ENCODE measurements around the gene TC2N. TPM values are rescaled to one million over a fixed set of nuclear protein-coding genes. Genes with fewer than 3 reads are reported as not detected.

The TC2N gene
- total RNA-seq, 1 experiment from 2014 or later = 15.9 TPM

DNA sequence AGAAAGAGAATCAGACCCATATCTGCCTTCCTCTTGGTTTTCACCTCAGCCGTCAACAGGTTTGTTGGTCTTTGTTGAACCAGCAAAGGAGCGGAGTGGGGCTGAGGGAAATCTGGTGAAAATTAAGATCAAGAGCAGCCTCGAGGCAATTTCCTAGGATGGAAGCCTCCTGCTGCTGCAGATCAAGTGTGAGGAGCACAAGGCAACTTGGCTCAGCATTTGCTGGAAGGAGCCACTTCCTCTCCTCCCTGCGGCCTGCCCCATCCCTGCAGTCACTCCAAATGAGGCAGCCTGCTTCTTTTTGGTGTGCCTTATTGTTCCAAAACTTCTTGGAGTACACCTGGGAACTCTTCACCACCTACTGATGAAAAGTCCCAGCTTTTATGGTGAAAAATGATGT, 4.9 kb downstream of the TC2N start:
- no peak overlapping the region for H3K27ac ChIP-seq (ENCODE audit: low read depth, low read length)
- intact Hi-C loops (cut with micrococcal nuclease) = no loop called here
- H3K79me2 ChIP-seq (ENCODE audit: insufficient read depth, low read length) = no peaks in the 10 kb centered on the region
- TF ChIP-seq CBX3 (IDR thresholded peaks at IDR 0.05; ENCODE audit: low read depth) (no peak), ELF1 (IDR thresholded peaks at IDR 0.05; ENCODE audit: borderline replicate concordance, low read depth) (no peak), YY1 (IDR thresholded peaks at IDR 0.05; ENCODE audit: extremely low read depth, insufficient replicate concordance, low read depth, low read length) (no peak), JUND (IDR thresholded peaks at IDR 0.05) (no peak), SP1 (IDR thresholded peaks at IDR 0.05; ENCODE audit: low read depth) (no peak), SRF (IDR thresholded peaks at IDR 0.05; ENCODE audit: low read depth) (no peak), SIN3A (IDR thresholded peaks at IDR 0.05; ENCODE audit: low read depth) (no peak), TCF7L2 (IDR thresholded peaks at IDR 0.05; ENCODE audit: borderline replicate concordance, extremely low read depth, insufficient read depth, insufficient read length) (no peak), POLR2A (IDR thresholded peaks at IDR 0.05; ENCODE audit: borderline replicate concordance, extremely low read depth, insufficient read depth, insufficient read length) (no peak), EGR1 (IDR thresholded peaks at IDR 0.05; ENCODE audit: low read depth) (no peak), POLR2AphosphoS5 (IDR thresholded peaks at IDR 0.05; ENCODE audit: low read depth, low read length) (no peak), EZH2 (IDR thresholded peaks at IDR 0.05) (no peak), CEBPB (IDR thresholded peaks at IDR 0.05; ENCODE audit: low read depth) (no peak), ZFX (IDR thresholded peaks at IDR 0.05) (no peak), ZNF274 (IDR thresholded peaks at IDR 0.05; ENCODE audit: low read depth, low read length) (no peak), FOSL1 (IDR thresholded peaks at IDR 0.05; ENCODE audit: low read depth) (no peak)
- TF ChIP-seq, protein P1, sequence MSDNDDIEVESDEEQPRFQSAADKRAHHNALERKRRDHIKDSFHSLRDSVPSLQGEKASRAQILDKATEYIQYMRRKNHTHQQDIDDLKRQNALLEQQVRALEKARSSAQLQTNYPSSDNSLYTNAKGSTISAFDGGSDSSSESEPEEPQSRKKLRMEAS (IDR thresholded peaks at IDR 0.05) = no peak
- TF ChIP-seq, protein P2, sequence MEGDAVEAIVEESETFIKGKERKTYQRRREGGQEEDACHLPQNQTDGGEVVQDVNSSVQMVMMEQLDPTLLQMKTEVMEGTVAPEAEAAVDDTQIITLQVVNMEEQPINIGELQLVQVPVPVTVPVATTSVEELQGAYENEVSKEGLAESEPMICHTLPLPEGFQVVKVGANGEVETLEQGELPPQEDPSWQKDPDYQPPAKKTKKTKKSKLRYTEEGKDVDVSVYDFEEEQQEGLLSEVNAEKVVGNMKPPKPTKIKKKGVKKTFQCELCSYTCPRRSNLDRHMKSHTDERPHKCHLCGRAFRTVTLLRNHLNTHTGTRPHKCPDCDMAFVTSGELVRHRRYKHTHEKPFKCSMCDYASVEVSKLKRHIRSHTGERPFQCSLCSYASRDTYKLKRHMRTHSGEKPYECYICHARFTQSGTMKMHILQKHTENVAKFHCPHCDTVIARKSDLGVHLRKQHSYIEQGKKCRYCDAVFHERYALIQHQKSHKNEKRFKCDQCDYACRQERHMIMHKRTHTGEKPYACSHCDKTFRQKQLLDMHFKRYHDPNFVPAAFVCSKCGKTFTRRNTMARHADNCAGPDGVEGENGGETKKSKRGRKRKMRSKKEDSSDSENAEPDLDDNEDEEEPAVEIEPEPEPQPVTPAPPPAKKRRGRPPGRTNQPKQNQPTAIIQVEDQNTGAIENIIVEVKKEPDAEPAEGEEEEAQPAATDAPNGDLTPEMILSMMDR (IDR thresholded peaks at IDR 0.05 in 2 of 3, conservative IDR thresholded peaks at IDR 0.05 in 1 of 3; ENCODE audit: borderline replicate concordance in 1 of 3, insufficient read depth in 1 of 3, low read depth in 2 of 3, low read length in 2 of 3) = no peak
- TF ChIP-seq, protein P3, sequence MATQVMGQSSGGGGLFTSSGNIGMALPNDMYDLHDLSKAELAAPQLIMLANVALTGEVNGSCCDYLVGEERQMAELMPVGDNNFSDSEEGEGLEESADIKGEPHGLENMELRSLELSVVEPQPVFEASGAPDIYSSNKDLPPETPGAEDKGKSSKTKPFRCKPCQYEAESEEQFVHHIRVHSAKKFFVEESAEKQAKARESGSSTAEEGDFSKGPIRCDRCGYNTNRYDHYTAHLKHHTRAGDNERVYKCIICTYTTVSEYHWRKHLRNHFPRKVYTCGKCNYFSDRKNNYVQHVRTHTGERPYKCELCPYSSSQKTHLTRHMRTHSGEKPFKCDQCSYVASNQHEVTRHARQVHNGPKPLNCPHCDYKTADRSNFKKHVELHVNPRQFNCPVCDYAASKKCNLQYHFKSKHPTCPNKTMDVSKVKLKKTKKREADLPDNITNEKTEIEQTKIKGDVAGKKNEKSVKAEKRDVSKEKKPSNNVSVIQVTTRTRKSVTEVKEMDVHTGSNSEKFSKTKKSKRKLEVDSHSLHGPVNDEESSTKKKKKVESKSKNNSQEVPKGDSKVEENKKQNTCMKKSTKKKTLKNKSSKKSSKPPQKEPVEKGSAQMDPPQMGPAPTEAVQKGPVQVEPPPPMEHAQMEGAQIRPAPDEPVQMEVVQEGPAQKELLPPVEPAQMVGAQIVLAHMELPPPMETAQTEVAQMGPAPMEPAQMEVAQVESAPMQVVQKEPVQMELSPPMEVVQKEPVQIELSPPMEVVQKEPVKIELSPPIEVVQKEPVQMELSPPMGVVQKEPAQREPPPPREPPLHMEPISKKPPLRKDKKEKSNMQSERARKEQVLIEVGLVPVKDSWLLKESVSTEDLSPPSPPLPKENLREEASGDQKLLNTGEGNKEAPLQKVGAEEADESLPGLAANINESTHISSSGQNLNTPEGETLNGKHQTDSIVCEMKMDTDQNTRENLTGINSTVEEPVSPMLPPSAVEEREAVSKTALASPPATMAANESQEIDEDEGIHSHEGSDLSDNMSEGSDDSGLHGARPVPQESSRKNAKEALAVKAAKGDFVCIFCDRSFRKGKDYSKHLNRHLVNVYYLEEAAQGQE (IDR thresholded peaks at IDR 0.05; ENCODE audit: low read depth) = no peak
- H3K36me3 ChIP-seq (ENCODE audit: control insufficient read depth in 1 of 2, insufficient read depth in 2 of 2, low read length in 2 of 2) = no peaks in the 10 kb centered on the region
- H3K9me3 ChIP-seq (ENCODE audit: control insufficient read depth in 1 of 2, insufficient read depth in 1 of 2, low read depth in 1 of 2, low read length in 2 of 2) = no peaks in the 10 kb centered on the region
- DNase-seq (ENCODE audit: low read depth, low spot score) (no peak), ATAC-seq (no peak)
- POLR2A ChIA-PET = interaction anchor here (0.9 kb wide), 1 partner anchor 10 kb away, joined by 3 read pairs; no protein-coding TSS in a partner anchor
- CTCF ChIA-PET = no interaction called here
- H3K4me2 ChIP-seq (ENCODE audit: low read length) = no peak overlapping the region
- no peaks in the 10 kb centered on the region for H3K9me2 ChIP-seq (ENCODE audit: insufficient read depth)
- RAD21 ChIA-PET (ENCODE audit: low non-redundant PET in 1 of 2, low total read pairs in 2 of 2, uncharacterized antibody in 2 of 2, unreplicated experiment in 2 of 2) = no interaction called here
- H3K27me3 ChIP-seq (ENCODE audit: insufficient read depth, low read length) = peaks cover 5% of the 10 kb centered on the region; the same call in 1 of the 2 replicates
- no peaks in the 10 kb centered on the region for H4K20me1 ChIP-seq (ENCODE audit: insufficient read depth)
- no peak overlapping the region for H3K4me3 ChIP-seq (replicated peaks in 1 of 2; ENCODE audit: low read depth in 1 of 2, low read length in 2 of 2)
- no peak overlapping the region for H3K9ac ChIP-seq (ENCODE audit: low read length)
- H3K4me1 ChIP-seq (ENCODE audit: control insufficient read depth in 1 of 2, insufficient read depth in 2 of 2, low read length in 2 of 2) = peaks cover 2 to 8% of the 10 kb centered on the region in 2 experiments; a peak in 3 of 4 replicates
- H2AFZ ChIP-seq (ENCODE audit: low read depth, low read length, poor library complexity, severe bottlenecking) = no peak overlapping the region
- BruUV-seq (replicated peaks) = no TSS peak
